Stimulated activated CD4-positive, alpha-beta T cell treated with anti-CD3 and anti-CD28 coated beads, Interleukin-15, amount 100 ng/mL, for 48 hours (primary cell): ENCODE results near the gene ANKRD53.

Experiments
- DNase-seq, 2 donors: peaks; one replicate each; pipeline ENCODE4 v3.0.0-alpha.2; 2020; ENCODE audit warnings: low read depth in 2 of 2

The ANKRD53 gene

GRCh38 chr2:70965506-70965905 lies 12.9 kb upstream of the ANKRD53 start:
- no peak for DNase-seq

GRCh38 chr2:70966681-70967080 lies 11.7 kb upstream of the ANKRD53 start:
- DNase-seq: no peak

- DNase-seq: no peak
These were observed 11.2 kb upstream of the ANKRD53 start for GRCh38 chr2:70967189-70967588.

GRCh38 chr2:70974592-70974991 lies 3.8 kb upstream of the ANKRD53 start:
- no peak for DNase-seq

GRCh38 chr2:70975237-70975636 lies 3.2 kb upstream of the ANKRD53 start:
- DNase-seq: no peak

- DNase-seq: no peak
These were observed 725 bp upstream of the ANKRD53 start for GRCh38 chr2:70977605-70978205.

- DNase-seq: no peak
These were observed 704 bp downstream of the ANKRD53 start for GRCh38 chr2:70979180-70979488.

GRCh38 chr2:70979626-70980025 lies 1.2 kb downstream of the ANKRD53 start:
- no peak for DNase-seq

GRCh38 chr2:70981421-70981820 lies 3.0 kb downstream of the ANKRD53 start:
- no peak for DNase-seq

GRCh38 chr2:70981866-70982810 lies 3.7 kb downstream of the ANKRD53 start:
- DNase-seq: no peak

- no peak for DNase-seq
These were observed 4.5 kb downstream of the ANKRD53 start for GRCh38 chr2:70982971-70983370.

GRCh38 chr2:70983506-70984227 lies 5.2 kb downstream of the ANKRD53 start:
- DNase-seq: no peak

GRCh38 chr2:70984228-70984575 lies 5.8 kb downstream of the ANKRD53 start:
- no peak for DNase-seq

GRCh38 chr2:70984576-70985282 lies 6.3 kb downstream of the ANKRD53 start:
- DNase-seq: peak; percentile 72 to 82

GRCh38 chr2:70985283-70985688 lies 6.9 kb downstream of the ANKRD53 start:
- no peak for DNase-seq

- DNase-seq: no peak
These were observed 7.5 kb downstream of the ANKRD53 start for GRCh38 chr2:70985956-70986355.

- DNase-seq: no peak
These were observed 8.2 kb downstream of the ANKRD53 start for GRCh38 chr2:70986499-70987189.

GRCh38 chr2:70987386-70987785 lies 9.0 kb downstream of the ANKRD53 start:
- no peak for DNase-seq

- DNase-seq: no peak
These were observed 9.7 kb downstream of the ANKRD53 start for GRCh38 chr2:70988151-70988550.

- DNase-seq: no peak
These were observed 10.6 kb downstream of the ANKRD53 start for GRCh38 chr2:70988726-70989648.
